ENCODE data around the gene DPYD.

Gene DPYD

GRCh38 chr1:97572561-97572960, 348.3 kb downstream of the DPYD start:
- no peak for TF ChIP-seq CTCF (conservative IDR thresholded peaks at IDR 0.05; ENCODE audit: control insufficient read depth, insufficient read depth, low read depth, low read length)
- no peak for DNase-seq (ENCODE audit: low read depth)
- no peak overlapping the region for H3K4me3 ChIP-seq (ENCODE audit: control insufficient read depth, low read depth, low read length)

- no peak for TF ChIP-seq CTCF (conservative IDR thresholded peaks at IDR 0.05; ENCODE audit: control insufficient read depth, insufficient read depth, low read depth, low read length)
Measured at GRCh38 chr1:97571760-97572159, 349.1 kb downstream of the DPYD start.

GRCh38 chr1:97570691-97571090, 350.1 kb downstream of the DPYD start:
- no peak overlapping the region for H3K4me3 ChIP-seq (ENCODE audit: control insufficient read depth, low read depth, low read length)
- no peak for TF ChIP-seq CTCF (conservative IDR thresholded peaks at IDR 0.05; ENCODE audit: control insufficient read depth, insufficient read depth, low read depth, low read length)
- no peak for DNase-seq (ENCODE audit: low read depth)

More at GRCh38 chr1:97571760-97572159, 349.1 kb downstream of the DPYD start:
- H3K4me3 ChIP-seq (ENCODE audit: control insufficient read depth, low read depth, low read length) = no peak overlapping the region
- no peak for DNase-seq (ENCODE audit: low read depth)

- DNase-seq (ENCODE audit: low read depth) = no peak
- TF ChIP-seq CTCF (conservative IDR thresholded peaks at IDR 0.05; ENCODE audit: control insufficient read depth, insufficient read depth, low read depth, low read length) = no peak
- H3K4me3 ChIP-seq (ENCODE audit: control insufficient read depth, low read depth, low read length) = no peak overlapping the region
Measured at GRCh38 chr1:97567000-97567749, 353.7 kb downstream of the DPYD start.

GRCh38 chr1:97565886-97566285, 354.9 kb downstream of the DPYD start:
- DNase-seq (ENCODE audit: low read depth) = no peak
- no peak overlapping the region for H3K4me3 ChIP-seq (ENCODE audit: control insufficient read depth, low read depth, low read length)
- no peak for TF ChIP-seq CTCF (conservative IDR thresholded peaks at IDR 0.05; ENCODE audit: control insufficient read depth, insufficient read depth, low read depth, low read length)

- no peak overlapping the region for H3K4me3 ChIP-seq (ENCODE audit: control insufficient read depth, low read depth, low read length)
- no peak for TF ChIP-seq CTCF (conservative IDR thresholded peaks at IDR 0.05; ENCODE audit: control insufficient read depth, insufficient read depth, low read depth, low read length)
- no peak for DNase-seq (ENCODE audit: low read depth)
Measured at GRCh38 chr1:97563926-97564325, 356.9 kb downstream of the DPYD start.

Measured in fibroblast of mammary gland (primary cell).